ENCODE measurements around the gene UNC5A.

The UNC5A gene

GRCh38 chr5:176822041-176822792 is 11.9 kb downstream of the UNC5A start:
- DNase-seq, result no peak

GRCh38 chr5:176822793-176823481 is 12.6 kb downstream of the UNC5A start:
- no peak for DNase-seq

- DNase-seq, result no peak
Measured at GRCh38 chr5:176823869-176824412, 13.6 kb downstream of the UNC5A start.

- DNase-seq, result no peak
Measured at GRCh38 chr5:176824604-176825003, 14.2 kb downstream of the UNC5A start.

- DNase-seq, result no peak
Measured at GRCh38 chr5:176825234-176825633, 14.9 kb downstream of the UNC5A start.

GRCh38 chr5:176825957-176826356 is 15.6 kb downstream of the UNC5A start:
- DNase-seq, result no peak

GRCh38 chr5:176827736-176828414 is 17.5 kb downstream of the UNC5A start:
- no peak for DNase-seq

- DNase-seq, result no peak
Measured at GRCh38 chr5:176829320-176829719, 19.0 kb downstream of the UNC5A start.

- no peak for DNase-seq
Measured at GRCh38 chr5:176830422-176830994, 20.1 kb downstream of the UNC5A start.

- no peak for DNase-seq
Measured at GRCh38 chr5:176830995-176831423, 20.6 kb downstream of the UNC5A start.

- DNase-seq, result no peak
Measured at GRCh38 chr5:176831425-176831824, 21.1 kb downstream of the UNC5A start.

- DNase-seq, result no peak
Measured at GRCh38 chr5:176832162-176832561, 21.8 kb downstream of the UNC5A start.

GRCh38 chr5:176833286-176833685 is 22.9 kb downstream of the UNC5A start:
- no peak for DNase-seq

GRCh38 chr5:176835918-176836317 is 25.6 kb downstream of the UNC5A start:
- no peak for DNase-seq

GRCh38 chr5:176836811-176837706 is 26.7 kb downstream of the UNC5A start:
- DNase-seq, result no peak

- DNase-seq, result peak; percentile 29
Measured at GRCh38 chr5:176837707-176838115, 27.4 kb downstream of the UNC5A start.

GRCh38 chr5:176843673-176844072 is 33.3 kb downstream of the UNC5A start:
- no peak for DNase-seq

GRCh38 chr5:176844281-176844680 is 33.9 kb downstream of the UNC5A start:
- no peak for DNase-seq

GRCh38 chr5:176844706-176845391 is 34.5 kb downstream of the UNC5A start:
- DNase-seq, result no peak

GRCh38 chr5:176845392-176845713 is 35.0 kb downstream of the UNC5A start:
- no peak for DNase-seq

GRCh38 chr5:176846335-176847140 is 36.2 kb downstream of the UNC5A start:
- DNase-seq, result no peak

Data from activated effector memory CD4-positive, alpha-beta T cell treated with Interleukin-2 at 50 U/mL for 16 hours (primary cell).